HEK293 (cell line): Measurements from ENCODE around the gene CCSER2.

Source experiments
- CTCF ChIA-PET: fragments of 350-600 bp; formaldehyde crosslinking; extraction: SDS; loops from one replicate; lab custom pipeline; 2021; ENCODE audit warnings: antibody characterized with exemption; lab: Yijun Ruan, JAX
- POLR2A ChIA-PET: fragments of 300-600 bp; formaldehyde crosslinking; extraction: SDS; loops from one replicate; lab custom pipeline; 2020; ENCODE audit warnings: antibody characterized with exemption, inconsistent platforms; lab: Yijun Ruan, JAX
- H3K27ac ChIP-seq: fragments of 200-500 bp; sonication (Bioruptor generic); 2 replicates; pipeline ENCODE4 v1.5.1; 2014; ENCODE audit warnings: low read depth, low read length, control low read depth, inconsistent platforms; ENCODE audit errors: extremely low read depth
- H3K36me3 ChIP-seq, 2 experiments: fragments of 200-500 bp in 1 of 2; sonication (Bioruptor generic) in 1 of 2; 1 replicate in 1 of 2; 2 replicates in 1 of 2; pipeline ENCODE4 v1.5.1; 2014 to 2017; ENCODE audit warnings: inconsistent platforms in 2 of 2, low read length in 2 of 2; ENCODE audit not compliant: control insufficient read depth in 2 of 2, insufficient read depth in 1 of 2
- H3K4me1 ChIP-seq: fragments of 200-500 bp; sonication (Bioruptor generic); 2 replicates; pipeline ENCODE4 v1.5.1; 2014; ENCODE audit warnings: mild to moderate bottlenecking, low read length, inconsistent platforms; ENCODE audit not compliant: control insufficient read depth, insufficient read depth
- H3K4me3 ChIP-seq: 2 replicates; pipeline ENCODE4 v1.5.1; 2011; ENCODE audit warnings: low read depth, mild to moderate bottlenecking, control low read depth, low read length, moderate library complexity
- H3K9me3 ChIP-seq: fragments of 200-500 bp; sonication (Bioruptor generic); 2 replicates; pipeline ENCODE4 v1.5.1; 2014; ENCODE audit warnings: low read depth, low read length, inconsistent platforms; ENCODE audit not compliant: control insufficient read depth, insufficient read depth
- KLF1 ChIP-seq: fragments of 450-650 bp; formaldehyde crosslinking; IDR thresholded peaks from 2 replicates; pipeline ENCODE4 v1.5.1; 2016; ENCODE audit warnings: missing biosample characterization, missing genetic modification characterization
- ZFP41 ChIP-seq: fragments of 450-650 bp; formaldehyde crosslinking; IDR thresholded peaks from 2 replicates; pipeline ENCODE4 v1.5.1; 2016; ENCODE audit warnings: missing biosample characterization, missing genetic modification characterization, borderline replicate concordance
- ZNF221 ChIP-seq: fragments of 450-650 bp; formaldehyde crosslinking; IDR thresholded peaks from 2 replicates; pipeline ENCODE4 v1.5.1; 2017; ENCODE audit warnings: missing biosample characterization, missing genetic modification characterization, borderline replicate concordance
- ZNF24 ChIP-seq: fragments of 450-650 bp; formaldehyde crosslinking; IDR thresholded peaks from 2 replicates; pipeline ENCODE4 v1.5.1; 2016; ENCODE audit warnings: missing biosample characterization, missing genetic modification characterization
- ZNF354C ChIP-seq: fragments of 450-650 bp; formaldehyde crosslinking; IDR thresholded peaks from 2 replicates; pipeline ENCODE4 v1.5.1; 2016; ENCODE audit warnings: missing biosample characterization, missing genetic modification characterization, low read depth, borderline replicate concordance
- ZNF558 ChIP-seq: fragments of 450-650 bp; formaldehyde crosslinking; IDR thresholded peaks from 2 replicates; pipeline ENCODE4 v1.5.1; 2016; ENCODE audit warnings: missing biosample characterization, missing genetic modification characterization
- ZNF664 ChIP-seq: fragments of 450-650 bp; formaldehyde crosslinking; IDR thresholded peaks from 2 replicates; pipeline ENCODE4 v1.5.1; 2016; ENCODE audit warnings: missing biosample characterization, missing genetic modification characterization
- ZSCAN16 ChIP-seq: fragments of 450-650 bp; formaldehyde crosslinking; IDR thresholded peaks from 2 replicates; pipeline ENCODE4 v1.5.1; 2016; ENCODE audit warnings: missing biosample characterization, missing genetic modification characterization
- TF ChIP-seq, protein P1 (sequence below): fragments of 450-650 bp; formaldehyde crosslinking; IDR thresholded peaks from 2 replicates; pipeline ENCODE4 v1.5.1; 2016; ENCODE audit warnings: missing biosample characterization, missing genetic modification characterization
- TF ChIP-seq, protein P2 (sequence below): fragments of 450-650 bp; formaldehyde crosslinking; IDR thresholded peaks from 2 replicates; pipeline ENCODE4 v1.5.1; 2016; ENCODE audit warnings: missing biosample characterization, missing genetic modification characterization, borderline replicate concordance
- TF ChIP-seq, protein P3 (sequence below): fragments of 450-650 bp; formaldehyde crosslinking; IDR thresholded peaks from 2 replicates; pipeline ENCODE4 v1.5.1; 2016; ENCODE audit warnings: missing biosample characterization, missing genetic modification characterization, low read depth
- TF ChIP-seq, protein P4 (sequence below): fragments of 450-650 bp; formaldehyde crosslinking; IDR thresholded peaks from 2 replicates; pipeline ENCODE4 v1.5.1; 2016; ENCODE audit warnings: missing biosample characterization, missing genetic modification characterization
- TF ChIP-seq, protein P5 (sequence below): fragments of 450-650 bp; formaldehyde crosslinking; IDR thresholded peaks from 2 replicates; pipeline ENCODE4 v1.5.1; 2016; ENCODE audit warnings: missing biosample characterization, missing genetic modification characterization
- TF ChIP-seq, protein P6 (sequence below): fragments of 450-650 bp; formaldehyde crosslinking; IDR thresholded peaks from 2 replicates; pipeline ENCODE4 v1.5.1; 2016; ENCODE audit warnings: missing biosample characterization, missing genetic modification characterization

CCSER2 gene

DNA sequence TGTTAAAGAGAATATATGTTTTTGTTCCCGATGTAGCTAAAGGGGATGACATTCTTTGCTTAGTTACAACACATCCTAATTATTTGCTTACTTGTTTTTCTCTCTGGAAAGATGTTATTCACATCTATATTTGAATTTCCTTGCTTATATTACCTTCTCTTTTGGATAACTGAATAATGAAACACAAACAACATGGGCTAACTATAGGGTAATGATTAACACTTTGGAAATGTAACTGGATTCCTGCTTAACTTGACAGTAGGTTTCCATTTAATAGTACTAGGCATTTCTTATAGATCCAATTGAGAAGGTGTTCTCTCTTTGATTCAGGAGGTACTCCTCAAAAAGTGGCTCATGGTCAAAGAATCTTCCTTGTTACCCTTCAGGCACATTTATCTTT lies 141.1 kb downstream of the CCSER2 start:
- H3K36me3 ChIP-seq: peaks cover 4 to 8% of the 10 kb centered on the region in 2 experiments; a peak in 2 of 3 replicates
- CTCF ChIA-PET: interaction anchor here (0.6 kb wide), 1 partner anchor 281 kb away, joined by 4 read pairs; no protein-coding TSS in a partner anchor
- POLR2A ChIA-PET: no interaction called here

DNA sequence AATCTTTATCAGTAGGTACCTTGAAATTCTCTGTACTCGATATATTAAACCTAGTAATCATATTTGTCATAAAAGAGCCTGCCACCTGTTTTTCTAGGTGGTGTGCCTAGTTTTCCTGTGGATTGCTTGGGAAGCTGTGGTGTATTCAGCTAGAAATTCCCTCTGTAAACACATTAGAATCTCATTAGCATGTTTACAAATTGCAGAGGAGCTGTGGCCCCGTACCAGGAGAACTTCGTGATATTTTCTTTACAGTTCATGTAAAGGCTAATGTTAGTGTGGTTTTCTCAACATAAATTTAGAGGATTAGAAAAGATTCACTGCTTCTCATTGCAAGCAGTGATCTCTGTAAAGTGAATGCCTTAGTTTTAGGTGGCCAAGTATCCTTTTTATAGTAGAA lies 144.7 kb downstream of the CCSER2 start:
- H3K9me3 ChIP-seq: no peaks in the 10 kb centered on the region
- TF ChIP-seq ZNF558 (tag by site-specific recombination) (no peak), KLF1 (tag by site-specific recombination) (no peak), ZNF664 (tag by site-specific recombination) (no peak), ZNF24 (tag by site-specific recombination) (no peak), ZFP41 (tag by site-specific recombination) (no peak), ZNF221 (tag by site-specific recombination) (no peak), ZSCAN16 (tag by site-specific recombination) (no peak)
- TF ChIP-seq, protein P1, sequence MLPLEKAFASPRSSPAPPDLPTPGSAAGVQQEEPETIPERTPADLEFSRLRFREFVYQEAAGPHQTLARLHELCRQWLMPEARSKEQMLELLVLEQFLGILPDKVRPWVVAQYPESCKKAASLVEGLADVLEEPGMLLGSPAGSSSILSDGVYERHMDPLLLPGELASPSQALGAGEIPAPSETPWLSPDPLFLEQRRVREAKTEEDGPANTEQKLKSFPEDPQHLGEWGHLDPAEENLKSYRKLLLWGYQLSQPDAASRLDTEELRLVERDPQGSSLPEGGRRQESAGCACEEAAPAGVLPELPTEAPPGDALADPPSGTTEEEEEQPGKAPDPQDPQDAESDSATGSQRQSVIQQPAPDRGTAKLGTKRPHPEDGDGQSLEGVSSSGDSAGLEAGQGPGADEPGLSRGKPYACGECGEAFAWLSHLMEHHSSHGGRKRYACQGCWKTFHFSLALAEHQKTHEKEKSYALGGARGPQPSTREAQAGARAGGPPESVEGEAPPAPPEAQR: no peak
- TF ChIP-seq, protein P2, sequence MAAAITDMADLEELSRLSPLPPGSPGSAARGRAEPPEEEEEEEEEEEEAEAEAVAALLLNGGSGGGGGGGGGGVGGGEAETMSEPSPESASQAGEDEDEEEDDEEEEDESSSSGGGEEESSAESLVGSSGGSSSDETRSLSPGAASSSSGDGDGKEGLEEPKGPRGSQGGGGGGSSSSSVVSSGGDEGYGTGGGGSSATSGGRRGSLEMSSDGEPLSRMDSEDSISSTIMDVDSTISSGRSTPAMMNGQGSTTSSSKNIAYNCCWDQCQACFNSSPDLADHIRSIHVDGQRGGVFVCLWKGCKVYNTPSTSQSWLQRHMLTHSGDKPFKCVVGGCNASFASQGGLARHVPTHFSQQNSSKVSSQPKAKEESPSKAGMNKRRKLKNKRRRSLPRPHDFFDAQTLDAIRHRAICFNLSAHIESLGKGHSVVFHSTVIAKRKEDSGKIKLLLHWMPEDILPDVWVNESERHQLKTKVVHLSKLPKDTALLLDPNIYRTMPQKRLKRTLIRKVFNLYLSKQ (tag by site-specific recombination): no peak
- TF ChIP-seq, protein P3, sequence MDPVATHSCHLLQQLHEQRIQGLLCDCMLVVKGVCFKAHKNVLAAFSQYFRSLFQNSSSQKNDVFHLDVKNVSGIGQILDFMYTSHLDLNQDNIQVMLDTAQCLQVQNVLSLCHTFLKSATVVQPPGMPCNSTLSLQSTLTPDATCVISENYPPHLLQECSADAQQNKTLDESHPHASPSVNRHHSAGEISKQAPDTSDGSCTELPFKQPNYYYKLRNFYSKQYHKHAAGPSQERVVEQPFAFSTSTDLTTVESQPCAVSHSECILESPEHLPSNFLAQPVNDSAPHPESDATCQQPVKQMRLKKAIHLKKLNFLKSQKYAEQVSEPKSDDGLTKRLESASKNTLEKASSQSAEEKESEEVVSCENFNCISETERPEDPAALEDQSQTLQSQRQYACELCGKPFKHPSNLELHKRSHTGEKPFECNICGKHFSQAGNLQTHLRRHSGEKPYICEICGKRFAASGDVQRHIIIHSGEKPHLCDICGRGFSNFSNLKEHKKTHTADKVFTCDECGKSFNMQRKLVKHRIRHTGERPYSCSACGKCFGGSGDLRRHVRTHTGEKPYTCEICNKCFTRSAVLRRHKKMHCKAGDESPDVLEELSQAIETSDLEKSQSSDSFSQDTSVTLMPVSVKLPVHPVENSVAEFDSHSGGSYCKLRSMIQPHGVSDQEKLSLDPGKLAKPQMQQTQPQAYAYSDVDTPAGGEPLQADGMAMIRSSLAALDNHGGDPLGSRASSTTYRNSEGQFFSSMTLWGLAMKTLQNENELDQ (tag by site-specific recombination): no peak
- H3K27ac ChIP-seq: no peak overlapping the region
- ChIA-PET POLR2A (no interaction called here), CTCF (interaction anchor here (0.5 to 2.6 kb wide), 2 partner anchors 43 to 79 kb away, joined by 3 to 12 read pairs; no protein-coding TSS in a partner anchor)
- no peak overlapping the region for H3K4me3 ChIP-seq
- no peaks in the 10 kb centered on the region for H3K4me1 ChIP-seq
- H3K36me3 ChIP-seq: peaks cover 4 to 6% of the 10 kb centered on the region in 2 experiments; a peak in 2 of 3 replicates

More for the DNA sequence above, 141.1 kb downstream of the CCSER2 start:
- H3K9me3 ChIP-seq: no peaks in the 10 kb centered on the region
- TF ChIP-seq, protein P4, sequence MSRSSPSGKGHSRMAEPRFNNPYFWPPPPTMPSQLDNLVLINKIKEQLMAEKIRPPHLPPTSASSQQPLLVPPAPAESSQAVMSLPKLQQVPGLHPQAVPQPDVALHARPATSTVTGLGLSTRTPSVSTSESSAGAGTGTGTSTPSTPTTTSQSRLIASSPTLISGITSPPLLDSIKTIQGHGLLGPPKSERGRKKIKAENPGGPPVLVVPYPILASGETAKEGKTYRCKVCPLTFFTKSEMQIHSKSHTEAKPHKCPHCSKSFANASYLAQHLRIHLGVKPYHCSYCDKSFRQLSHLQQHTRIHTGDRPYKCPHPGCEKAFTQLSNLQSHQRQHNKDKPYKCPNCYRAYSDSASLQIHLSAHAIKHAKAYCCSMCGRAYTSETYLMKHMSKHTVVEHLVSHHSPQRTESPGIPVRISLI (tag by site-specific recombination): no peak
- TF ChIP-seq, protein P5, sequence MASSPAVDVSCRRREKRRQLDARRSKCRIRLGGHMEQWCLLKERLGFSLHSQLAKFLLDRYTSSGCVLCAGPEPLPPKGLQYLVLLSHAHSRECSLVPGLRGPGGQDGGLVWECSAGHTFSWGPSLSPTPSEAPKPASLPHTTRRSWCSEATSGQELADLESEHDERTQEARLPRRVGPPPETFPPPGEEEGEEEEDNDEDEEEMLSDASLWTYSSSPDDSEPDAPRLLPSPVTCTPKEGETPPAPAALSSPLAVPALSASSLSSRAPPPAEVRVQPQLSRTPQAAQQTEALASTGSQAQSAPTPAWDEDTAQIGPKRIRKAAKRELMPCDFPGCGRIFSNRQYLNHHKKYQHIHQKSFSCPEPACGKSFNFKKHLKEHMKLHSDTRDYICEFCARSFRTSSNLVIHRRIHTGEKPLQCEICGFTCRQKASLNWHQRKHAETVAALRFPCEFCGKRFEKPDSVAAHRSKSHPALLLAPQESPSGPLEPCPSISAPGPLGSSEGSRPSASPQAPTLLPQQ (tag by site-specific recombination): no peak
- no peak for TF ChIP-seq ZNF354C
- TF ChIP-seq, protein P6, sequence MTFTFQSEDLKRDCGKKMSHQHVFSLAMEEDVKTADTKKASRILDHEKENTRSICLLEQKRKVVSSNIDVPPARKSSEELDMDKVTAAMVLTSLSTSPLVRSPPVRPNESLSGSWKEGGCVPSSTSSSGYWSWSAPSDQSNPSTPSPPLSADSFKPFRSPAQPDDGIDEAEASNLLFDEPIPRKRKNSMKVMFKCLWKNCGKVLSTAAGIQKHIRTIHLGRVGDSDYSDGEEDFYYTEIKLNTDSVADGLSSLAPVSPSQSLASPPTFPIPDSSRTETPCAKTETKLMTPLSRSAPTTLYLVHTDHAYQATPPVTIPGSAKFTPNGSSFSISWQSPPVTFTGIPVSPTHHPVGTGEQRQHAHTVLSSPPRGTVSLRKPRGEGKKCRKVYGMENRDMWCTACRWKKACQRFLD: no peak
- no peak overlapping the region for H3K4me3 ChIP-seq
- no peak overlapping the region for H3K27ac ChIP-seq
- H3K4me1 ChIP-seq: no peaks in the 10 kb centered on the region
